Nephron (organoid): ENCODE measurements around the gene TUBA4B.

Experiments used
- H3K27ac Mint-ChIP-seq, 3 experiments: 2 replicates each; pipeline ENCODE4 v1.8.0; 2020; ENCODE audit warnings: mixed read lengths in 3 of 3, mild to moderate bottlenecking in 2 of 3, moderate library complexity in 1 of 3
- H3K27me3 Mint-ChIP-seq: 2 replicates; pipeline ENCODE4 v1.8.0; 2021; ENCODE audit warnings: low read depth, mild to moderate bottlenecking, moderate library complexity, mixed read lengths
- H3K36me3 Mint-ChIP-seq: 2 replicates; pipeline ENCODE4 v1.8.0; 2020; ENCODE audit warnings: low read depth, mixed read lengths
- H3K4me1 Mint-ChIP-seq: 2 replicates; pipeline ENCODE4 v1.8.0; 2020; ENCODE audit warnings: mixed read lengths
- H3K4me3 Mint-ChIP-seq, 3 experiments: 2 replicates each; pipeline ENCODE4 v1.8.0; 2020; ENCODE audit warnings: mild to moderate bottlenecking in 3 of 3, mixed read lengths in 3 of 3, moderate library complexity in 2 of 3
- H3K9me3 Mint-ChIP-seq: 2 replicates; pipeline ENCODE4 v1.8.0; 2020; ENCODE audit warnings: mixed read lengths
- CTCF ChIP-seq, 3 experiments: fragments of 200-600 bp; sonication (generic); IDR thresholded peaks; one replicate each; pipeline ENCODE4 v1.5.0; 2021; ENCODE audit warnings: antibody characterized with exemption in 3 of 3; ENCODE audit not compliant: unreplicated experiment in 3 of 3

The TUBA4B gene

GRCh38 chr2:219230059-219230540 lies 22.9 kb upstream of the TUBA4B start:
- no peak for TF ChIP-seq CTCF (IDR thresholded peaks at IDR 0.05; ENCODE audit: unreplicated experiment in 3 of 3)

GRCh38 chr2:219234331-219234730 lies 18.7 kb upstream of the TUBA4B start:
- TF ChIP-seq CTCF (IDR thresholded peaks at IDR 0.05; ENCODE audit: unreplicated experiment in 3 of 3) = no peak
- Mint-ChIP-seq H3K27me3 (no peaks in the 10 kb centered on the region), H3K36me3 (peaks cover 57% of the 10 kb centered on the region), H3K27ac (no peak overlapping the region), H3K9me3 (no peaks in the 10 kb centered on the region), H3K4me3 (peak overlapping the region in 1 of 3 experiments; percentile 45), H3K4me1 (peaks cover 11% of the 10 kb centered on the region)

More at GRCh38 chr2:219230059-219230540, 22.9 kb upstream of the TUBA4B start:
- no peaks in the 10 kb centered on the region for H3K9me3 Mint-ChIP-seq
- peaks cover 33% of the 10 kb centered on the region for H3K4me1 Mint-ChIP-seq
- peak overlapping the region; percentile 97 to 98 (median 97) for H3K27ac Mint-ChIP-seq
- H3K27me3 Mint-ChIP-seq = no peaks in the 10 kb centered on the region
- H3K36me3 Mint-ChIP-seq = peaks cover 42% of the 10 kb centered on the region
- peak overlapping the region; percentile 93 to 100 (median 99) for H3K4me3 Mint-ChIP-seq

GRCh38 chr2:219243291-219243761 lies 9.7 kb upstream of the TUBA4B start:
- H3K27ac Mint-ChIP-seq = peak overlapping the region in 2 of 3 experiments; percentile 62 to 73
- H3K9me3 Mint-ChIP-seq = no peaks in the 10 kb centered on the region
- H3K4me3 Mint-ChIP-seq = peak overlapping the region; percentile 62 to 70 (median 69)
- no peaks in the 10 kb centered on the region for H3K4me1 Mint-ChIP-seq
- TF ChIP-seq CTCF (IDR thresholded peaks at IDR 0.05; ENCODE audit: unreplicated experiment in 3 of 3) = no peak
- peaks cover 5% of the 10 kb centered on the region for H3K36me3 Mint-ChIP-seq
- H3K27me3 Mint-ChIP-seq = no peaks in the 10 kb centered on the region

- H3K4me3 Mint-ChIP-seq = peak overlapping the region; percentile 95 to 96 (median 96)
- peaks cover under 1% of the 10 kb centered on the region for H3K27me3 Mint-ChIP-seq
- H3K9me3 Mint-ChIP-seq = no peaks in the 10 kb centered on the region
These were observed 8.3 kb upstream of the TUBA4B start for GRCh38 chr2:219244789-219245147.

GRCh38 chr2:219245148-219245898 lies 7.7 kb upstream of the TUBA4B start, which contains the start of the genes GLB1L and STK16:
Gene GLB1L (minus strand): TSS chr2:219245444. CDS start chr2:219243573, 1,871 bp downstream.
Gene STK16 (plus strand): TSS chr2:219245479. CDS start chr2:219246000, 521 bp downstream.
- Mint-ChIP-seq H3K27me3 (peaks cover 5% of the 10 kb centered on the region), H3K4me1 (peaks cover 19% of the 10 kb centered on the region)
- no peak for TF ChIP-seq CTCF (IDR thresholded peaks at IDR 0.05; ENCODE audit: unreplicated experiment in 3 of 3)

More at GRCh38 chr2:219244789-219245147, 8.3 kb upstream of the TUBA4B start:
- H3K27ac Mint-ChIP-seq = peak overlapping the region in 2 of 3 experiments; percentile 89 to 94
- H3K36me3 Mint-ChIP-seq = peaks cover under 1% of the 10 kb centered on the region
- no peak for TF ChIP-seq CTCF (IDR thresholded peaks at IDR 0.05; ENCODE audit: unreplicated experiment in 3 of 3)
- peaks cover 14% of the 10 kb centered on the region for H3K4me1 Mint-ChIP-seq

More at GRCh38 chr2:219245148-219245898, 7.7 kb upstream of the TUBA4B start, which contains the start of the genes GLB1L and STK16:
- peak within 1 kb of the TSS; percentile 69 to 94 (median 89) for H3K27ac Mint-ChIP-seq
- H3K36me3 Mint-ChIP-seq = no peaks in the 10 kb centered on the region
- peak within 1 kb of the TSS; percentile 95 to 96 (median 96) for H3K4me3 Mint-ChIP-seq
- no peaks in the 10 kb centered on the region for H3K9me3 Mint-ChIP-seq
